Spleen (tissue), 7 donors: ENCODE measurements around the gene TRIM41.

Experiments
- CTCF ChIP-seq, 11 experiments: fragments of 200-600 bp in 7 of 11; fragments of 450-650 bp in 4 of 11; sonication (generic) in 4 of 11; IDR thresholded peaks in 8 of 11; conservative IDR thresholded peaks in 3 of 11; 1 replicate in 7 of 11; 2 replicates in 4 of 11; pipeline versions ENCODE4 v1.4.0 to v1.8.0; 2016 to 2021; ENCODE audit warnings: antibody characterized with exemption in 11 of 11, inconsistent platforms in 4 of 11, mild to moderate bottlenecking in 1 of 11
- POLR2A ChIP-seq, 3 donors: fragments of 450-650 bp; IDR thresholded peaks; one replicate each; pipeline ENCODE4 v1.5.1; 2017; ENCODE audit warnings: antibody characterized with exemption in 3 of 3, mild to moderate bottlenecking in 1 of 3
- POLR2AphosphoS5 ChIP-seq, 3 donors: sonication (generic); formaldehyde crosslinking; IDR thresholded peaks; one replicate each; pipeline ENCODE4 v1.5.1; 2017; ENCODE audit warnings: antibody characterized with exemption in 3 of 3
- donor health status: DM: no; HTN: no; CAD: no; lungs with moderate emphysema.
- donor health status: DM: no; HTN: no; CAD: no.
- donor health status: DM: no; HTN: no; CAD: no.

- TF ChIP-seq CTCF (IDR thresholded peaks at IDR 0.05 in 8 of 11, conservative IDR thresholded peaks at IDR 0.05 in 3 of 11) (no peak), POLR2A (IDR thresholded peaks at IDR 0.05) (no peak), POLR2AphosphoS5 (IDR thresholded peaks at IDR 0.05) (no peak)
Observed at GRCh38 chr5:181184845-181185216, 38.2 kb upstream of the TRIM41 start.
